Prostate gland (tissue), 2 donors: ENCODE measurements around the gene RNASEH2B. TPM values are rescaled to one million over a fixed set of nuclear protein-coding genes. Genes with fewer than 3 reads are reported as not detected.
A peak's percentile ranks its signal among the peaks of the same experiment; 100 is the strongest.

Source experiments
- DNase-seq: peaks from one replicate; pipeline ENCODE4 v3.0.0-alpha.2; 2019; ENCODE audit warnings: low spot score
- H3K27ac ChIP-seq, 2 donors: fragments of 200-600 bp; sonication (generic); 2 replicates each; pipeline ENCODE4 v1.5.1; 2017 to 2019
- H3K27me3 ChIP-seq: fragments of 200-600 bp; sonication (generic); replicated peaks from 2 replicates; pipeline ENCODE4 v1.5.1; 2019; ENCODE audit not compliant: insufficient read depth
- H3K36me3 ChIP-seq, 2 donors: fragments of 200-600 bp; sonication (generic); 1 replicate in 1 of 2; 2 replicates in 1 of 2; pipeline versions ENCODE4 v1.5.1 to v1.8.1; 2017 to 2019
- H3K4me1 ChIP-seq: fragments of 200-600 bp; sonication (generic); replicated peaks from 2 replicates; pipeline ENCODE4 v1.5.1; 2019
- H3K4me3 ChIP-seq, 2 donors: fragments of 200-600 bp; sonication (generic); 2 replicates each; pipeline ENCODE4 v1.5.1; 2017 to 2019
- H3K9me3 ChIP-seq: fragments of 200-600 bp; sonication (generic); 2 replicates; pipeline ENCODE4 v1.5.1; 2017
- CTCF ChIP-seq, 4 experiments: fragments of 200-600 bp in 2 of 4; fragments of 450-650 bp in 2 of 4; sonication (generic) in 2 of 4; IDR thresholded peaks; 1 replicate in 3 of 4; 2 replicates in 1 of 4; pipeline ENCODE4 v1.5.1; 2016 to 2019; ENCODE audit warnings: antibody characterized with exemption in 4 of 4, mild to moderate bottlenecking in 2 of 4, moderate library complexity in 2 of 4
- POLR2A ChIP-seq: fragments of 450-650 bp; IDR thresholded peaks from one replicate; pipeline ENCODE4 v1.6.1; 2016; ENCODE audit warnings: antibody characterized with exemption, mild to moderate bottlenecking
- POLR2AphosphoS5 ChIP-seq: sonication (generic); formaldehyde crosslinking; IDR thresholded peaks from one replicate; pipeline ENCODE4 v1.6.1; 2017; ENCODE audit warnings: antibody characterized with exemption
- WGBS: methylation state at CpG from one replicate; pipeline ENCODE4 v1.1.5; 2018; 5-methylcytosine and 5-hydroxymethylcytosine counted together
- intact Hi-C: fragments of 100-400 bp; cut with DNase I; formaldehyde crosslinking; loops from one replicate; pipeline ENCODE4 v1.14.2; 2022
- total RNA-seq, 2 donors: library from RNA; depleted of rRNA; stranded (reverse); fragments of >200 nt; gene quantifications; one replicate each; pipeline ENCODE4 v1.1.0, GENCODE V29; 2016

RNASEH2B gene
- total RNA-seq, 2 donors from 2014 or later = 34.1 to 54.9 TPM

- no peaks in the 10 kb centered on the region for H3K4me1 ChIP-seq
- H3K27ac ChIP-seq = no peak overlapping the region
- WGBS = 56% methylated on average over 2 of the region's 2 CpGs
- intact Hi-C loops = loop anchor here (5.0 kb wide), 1 partner anchor 64 kb away; no protein-coding TSS in a partner anchor
- H3K27me3 ChIP-seq = no peaks in the 10 kb centered on the region
- no peaks in the 10 kb centered on the region for H3K9me3 ChIP-seq
- DNase-seq = no peak
- no peak overlapping the region for H3K4me3 ChIP-seq
- no peak for TF ChIP-seq POLR2AphosphoS5
- TF ChIP-seq CTCF (IDR thresholded peaks at IDR 0.05) = no peak
- no peak for TF ChIP-seq POLR2A
- no peaks in the 10 kb centered on the region for H3K36me3 ChIP-seq
These were observed 83.8 kb downstream of the RNASEH2B start for GRCh38 chr13:50993371-50993770.

GRCh38 chr13:50993934-50994333 lies 84.3 kb downstream of the RNASEH2B start:
- TF ChIP-seq POLR2AphosphoS5 (no peak), POLR2A (no peak), CTCF (IDR thresholded peaks at IDR 0.05) (no peak)
- H3K4me1 ChIP-seq = no peaks in the 10 kb centered on the region

GRCh38 chr13:50994651-50995050 lies 85.1 kb downstream of the RNASEH2B start:
- Histone ChIP-seq H3K27me3 (no peaks in the 10 kb centered on the region), H3K9me3 (no peaks in the 10 kb centered on the region), H3K4me1 (no peaks in the 10 kb centered on the region), H3K36me3 (no peaks in the 10 kb centered on the region), H3K27ac (no peak overlapping the region), H3K4me3 (no peak overlapping the region)
- no peak for DNase-seq
- 80% methylated on average over 9 of the region's 9 CpGs for WGBS
- intact Hi-C loops = loop anchor here (5.0 kb wide), 1 partner anchor 63 kb away; no protein-coding TSS in a partner anchor
- no peak for TF ChIP-seq POLR2A
- TF ChIP-seq CTCF (IDR thresholded peaks at IDR 0.05) = no peak
- TF ChIP-seq POLR2AphosphoS5 = no peak

More at GRCh38 chr13:50993934-50994333, 84.3 kb downstream of the RNASEH2B start:
- Histone ChIP-seq H3K27ac (no peak overlapping the region), H3K36me3 (no peaks in the 10 kb centered on the region), H3K27me3 (no peaks in the 10 kb centered on the region), H3K9me3 (no peaks in the 10 kb centered on the region), H3K4me3 (no peak overlapping the region)
- WGBS = 9% methylated on average over 3 of the region's 3 CpGs
- no peak for DNase-seq
- intact Hi-C loops = loop anchor here (5.0 kb wide), 1 partner anchor 63 kb away; no protein-coding TSS in a partner anchor

- H3K4me1 ChIP-seq = peaks cover under 1% of the 10 kb centered on the region
- H3K36me3 ChIP-seq = no peaks in the 10 kb centered on the region
- no peak overlapping the region for H3K27ac ChIP-seq
- WGBS = 61% methylated on average over 4 of the region's 4 CpGs
- peak; percentile 20 for DNase-seq
- intact Hi-C loops = no loop called here
- no peak for TF ChIP-seq CTCF (IDR thresholded peaks at IDR 0.05)
- no peak for TF ChIP-seq POLR2AphosphoS5
- TF ChIP-seq POLR2A = no peak
- no peaks in the 10 kb centered on the region for H3K9me3 ChIP-seq
- H3K4me3 ChIP-seq = no peak overlapping the region
- H3K27me3 ChIP-seq = no peaks in the 10 kb centered on the region
These were observed 86.3 kb downstream of the RNASEH2B start for GRCh38 chr13:50995854-50996253.

GRCh38 chr13:50998326-50998725 lies 88.7 kb downstream of the RNASEH2B start:
- TF ChIP-seq CTCF (IDR thresholded peaks at IDR 0.05) (no peak), POLR2A (no peak), POLR2AphosphoS5 (no peak)
- H3K4me1 ChIP-seq = peaks cover 2% of the 10 kb centered on the region
- H3K27ac ChIP-seq = no peak overlapping the region
- H3K27me3 ChIP-seq = no peaks in the 10 kb centered on the region
- WGBS = 95% methylated on average over 3 of the region's 3 CpGs
- H3K9me3 ChIP-seq = no peaks in the 10 kb centered on the region
- H3K36me3 ChIP-seq = no peaks in the 10 kb centered on the region
- no peak overlapping the region for H3K4me3 ChIP-seq
- DNase-seq = no peak
- intact Hi-C loops = no loop called here
